Measurements from ENCODE around the gene PAFAH2. TPM values are rescaled to one million over a fixed set of nuclear protein-coding genes. Genes with fewer than 3 reads are reported as not detected.
"Not testable (repeated sequence)": the region's sequence is repeated elsewhere in the genome, so short reads cannot be mapped to it uniquely, and the experiment has no call there.

PAFAH2 gene
- total RNA-seq, 1 donor from 2014 or later = 6.8 TPM

GRCh38 chr1:25987951-25988350 is 9.9 kb downstream of the PAFAH2 start:
- no peak for DNase-seq (ENCODE audit: low spot score)

DNA sequence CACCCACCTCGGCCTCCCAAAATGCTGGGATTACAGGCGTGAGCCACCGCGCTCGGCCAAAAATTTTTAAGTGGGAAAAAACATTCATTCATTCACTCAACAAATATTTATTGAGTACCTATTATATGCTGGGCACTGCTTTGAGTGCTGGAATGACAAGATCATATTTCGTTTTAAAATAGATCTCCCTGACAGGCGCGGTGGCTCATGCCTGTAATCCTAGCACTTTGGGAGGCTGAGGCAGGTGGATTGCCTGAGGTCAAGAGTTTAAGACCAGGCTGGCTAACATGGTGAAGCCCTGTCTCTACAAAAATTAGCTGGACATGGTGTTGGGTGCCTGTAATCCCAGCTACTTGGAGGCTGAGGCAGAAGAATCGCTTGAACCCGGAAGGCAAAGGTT is 11.1 kb downstream of the PAFAH2 start:
- peak; percentile 33 for DNase-seq (ENCODE audit: low spot score)

DNA sequence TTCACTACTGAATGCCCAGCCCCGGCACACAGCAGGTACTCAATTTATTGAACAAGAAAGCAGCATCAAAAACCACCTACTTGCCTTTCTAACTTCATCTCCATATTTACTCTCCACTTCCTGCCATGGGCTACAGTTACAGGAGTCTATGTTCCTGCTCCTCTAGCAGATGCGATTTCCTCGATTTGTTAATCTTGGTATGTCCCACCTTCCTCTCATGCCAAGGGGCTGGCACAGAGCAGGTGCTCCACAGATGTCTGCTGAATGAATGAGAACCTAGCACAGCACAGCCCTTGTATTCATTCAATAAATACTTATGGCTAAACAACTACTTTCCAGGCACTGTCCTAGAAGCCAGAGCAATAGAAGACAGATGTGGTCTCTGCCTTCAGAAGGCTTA is 12.2 kb downstream of the PAFAH2 start:
- DNase-seq (ENCODE audit: low spot score) = peak; percentile 33

GRCh38 chr1:25985171-25985570 is 12.7 kb downstream of the PAFAH2 start:
- no peak for DNase-seq (ENCODE audit: low spot score)

DNA sequence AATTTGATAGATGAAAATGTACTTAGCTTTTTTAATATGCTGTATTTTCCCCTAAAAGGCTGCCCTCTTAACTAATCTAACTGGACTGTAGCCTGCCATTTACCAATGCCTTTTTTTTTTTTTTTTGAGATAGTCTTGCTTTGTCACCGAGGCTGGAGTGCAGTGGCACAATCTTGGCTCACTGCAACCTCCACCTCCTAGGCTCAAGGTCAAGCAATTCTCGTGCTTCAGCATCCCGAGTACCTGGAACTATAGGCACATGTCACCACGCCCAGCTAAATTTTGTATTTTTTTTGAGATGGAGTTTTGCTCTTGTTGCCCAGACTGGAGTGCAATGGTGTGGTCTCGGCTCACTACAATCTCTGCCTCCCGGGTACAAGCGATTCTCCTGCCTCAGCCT is 18.7 kb downstream of the PAFAH2 start:
- no peak for DNase-seq (ENCODE audit: low spot score)

DNA sequence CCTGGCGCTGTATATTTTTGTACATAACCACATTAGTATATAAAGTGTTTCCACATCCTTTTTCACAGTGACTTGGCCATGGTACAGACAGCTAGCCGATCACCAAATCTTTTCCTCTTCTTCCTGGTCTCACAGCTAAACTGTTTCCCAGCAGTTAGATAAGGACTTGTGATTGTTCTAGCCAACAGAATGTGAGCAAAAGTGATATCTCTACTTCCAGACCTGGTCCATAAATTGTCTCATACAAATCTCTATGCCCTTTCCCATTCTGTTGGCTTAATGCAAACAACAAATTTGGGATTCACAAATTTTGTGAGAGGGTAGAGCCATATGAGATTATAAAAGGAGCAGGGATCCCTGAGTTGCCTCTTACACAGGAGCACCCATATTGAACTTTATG is 19.5 kb downstream of the PAFAH2 start:
- no peak for DNase-seq (ENCODE audit: low spot score)

GRCh38 chr1:25977801-25978200 is 20.1 kb downstream of the PAFAH2 start:
- DNase-seq (ENCODE audit: low spot score) = no peak

- DNase-seq (ENCODE audit: low spot score) = no peak
Observed at GRCh38 chr1:25973610-25974321, 24.1 kb downstream of the PAFAH2 start.

- DNase-seq (ENCODE audit: low spot score) = no peak
Observed at GRCh38 chr1:25971811-25972180, 26.1 kb downstream of the PAFAH2 start.

DNA sequence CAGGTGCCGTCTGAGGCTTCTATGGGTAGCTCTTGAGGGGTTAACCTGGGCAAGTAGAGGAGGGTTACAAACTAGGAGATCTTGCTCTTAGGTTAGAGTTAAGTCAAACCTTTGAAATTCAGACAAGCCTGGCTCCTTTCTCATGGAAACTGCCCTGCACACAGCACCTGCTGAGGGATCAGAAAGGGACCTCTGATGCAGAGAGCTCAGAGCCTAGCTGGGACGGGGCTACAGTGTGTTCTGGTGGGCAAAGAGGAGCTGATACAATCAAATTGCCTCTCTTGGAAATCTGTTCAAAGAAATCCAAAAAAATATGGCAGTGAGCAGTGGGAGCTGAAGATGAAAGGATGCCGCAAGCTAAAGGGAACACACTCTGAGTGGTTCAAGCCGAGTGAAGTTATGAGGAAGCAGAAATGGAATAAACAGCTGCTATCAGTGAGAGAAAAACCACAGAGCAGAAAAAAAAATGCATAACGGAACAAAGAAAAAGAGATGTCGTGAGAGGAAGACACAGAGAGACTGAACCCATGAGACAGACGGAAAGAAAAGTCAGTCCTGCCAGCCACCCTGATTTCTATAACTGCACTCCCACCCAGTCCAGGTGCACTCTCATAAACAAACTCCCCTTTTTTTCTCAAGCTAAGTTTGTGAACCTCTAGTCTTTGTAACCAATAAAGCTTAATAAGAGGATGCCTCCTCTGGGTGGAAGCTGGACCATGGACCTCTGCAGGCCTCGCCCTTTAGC is 26.6 kb downstream of the PAFAH2 start:
- peak; percentile 51 for DNase-seq (ENCODE audit: low spot score)

- peak; percentile 41 for DNase-seq (ENCODE audit: low spot score)
Observed at GRCh38 chr1:25967308-25967707, 30.6 kb downstream of the PAFAH2 start.

GRCh38 chr1:25959611-25960010 is 38.3 kb downstream of the PAFAH2 start:
- no peak for DNase-seq (ENCODE audit: low spot score)

GRCh38 chr1:25958465-25958864 is 39.4 kb downstream of the PAFAH2 start:
- DNase-seq (ENCODE audit: low spot score) = no peak

DNA sequence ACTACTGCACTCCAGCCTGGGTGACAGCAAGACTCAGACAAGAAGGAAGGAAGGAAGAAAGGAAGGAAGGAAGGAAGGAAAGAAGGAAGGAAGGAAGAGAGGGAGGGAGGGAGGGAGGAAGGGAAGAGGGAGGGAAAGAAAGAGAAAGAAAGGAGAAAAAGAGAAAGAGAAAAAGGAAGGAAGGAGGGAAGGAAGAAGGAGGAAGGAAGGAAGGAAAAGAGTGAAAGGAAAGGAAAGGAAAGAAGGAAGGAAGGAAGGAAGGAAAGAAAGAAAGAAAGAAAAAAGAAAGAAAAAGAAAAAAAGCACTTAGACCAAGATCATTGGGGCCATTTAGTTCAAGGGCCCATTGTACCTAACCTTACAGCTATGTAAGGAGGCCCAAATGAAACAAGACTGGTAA is 42.3 kb downstream of the PAFAH2 start:
- DNase-seq (ENCODE audit: low spot score) = no peak

DNA sequence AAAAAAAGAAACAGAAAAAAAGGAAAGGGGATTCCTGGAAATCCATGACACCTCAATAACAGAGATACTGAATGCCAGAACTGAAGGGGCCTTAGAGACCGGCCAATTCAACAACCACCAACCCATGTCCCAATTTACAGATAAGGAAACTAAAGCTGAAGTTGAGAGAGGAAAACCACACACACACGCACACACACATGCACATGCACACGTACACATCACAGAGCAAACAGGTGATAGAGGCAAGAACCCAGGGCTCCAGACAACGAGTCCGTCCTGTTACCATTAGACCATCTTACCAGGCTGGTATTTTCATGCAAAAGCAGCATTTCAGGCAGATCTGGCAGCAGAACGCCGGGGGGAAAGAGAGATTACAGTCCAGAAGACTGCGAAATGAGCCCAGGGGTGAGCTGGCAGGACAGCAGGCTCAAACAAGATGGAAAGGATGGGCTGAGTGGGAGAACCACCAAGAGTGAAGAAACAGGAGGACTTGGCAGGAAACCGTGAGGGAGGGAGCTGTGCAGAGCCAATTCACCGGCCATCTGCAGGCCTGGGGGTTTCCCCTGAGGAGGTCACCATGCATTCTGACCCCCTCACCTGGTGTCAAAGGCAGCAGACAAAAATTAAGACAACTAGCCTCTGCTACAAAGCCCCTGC is 43.5 kb downstream of the PAFAH2 start:
- DNase-seq (ENCODE audit: low spot score) = no peak

DNA sequence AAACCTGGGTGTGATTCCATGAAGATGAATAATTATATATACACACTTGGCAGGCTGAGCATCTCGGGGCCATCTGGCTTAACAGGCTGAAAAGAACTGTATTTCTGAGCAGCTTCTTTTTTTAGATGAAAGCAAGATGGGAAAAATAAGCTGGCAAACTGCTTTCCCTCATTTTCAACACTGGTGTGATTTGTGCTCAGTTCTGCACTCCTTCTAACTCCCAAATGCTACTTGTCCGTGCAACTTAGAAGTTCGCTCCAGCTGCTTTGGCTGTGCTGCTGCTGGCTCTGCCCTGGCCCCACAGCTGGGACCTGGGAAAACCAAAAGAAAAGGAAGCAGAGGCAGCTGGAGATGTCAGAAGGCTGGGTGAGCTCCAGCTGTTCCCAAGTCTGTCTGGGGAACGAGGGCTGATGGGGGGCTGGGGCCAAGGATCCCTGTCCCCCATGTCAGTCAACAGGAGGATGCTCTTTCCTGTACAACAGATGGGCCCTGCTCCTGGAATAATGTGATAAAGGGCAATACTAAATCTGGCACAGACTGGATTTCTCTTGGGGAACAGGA is 44.9 kb downstream of the PAFAH2 start:
- no peak for DNase-seq (ENCODE audit: low spot score)

- no peak for DNase-seq (ENCODE audit: low spot score)
Observed at GRCh38 chr1:25948641-25949040, 49.2 kb downstream of the PAFAH2 start.

GRCh38 chr1:25947027-25947426 is 50.8 kb downstream of the PAFAH2 start:
- no peak for DNase-seq (ENCODE audit: low spot score)

GRCh38 chr1:25945761-25946160 is 52.1 kb downstream of the PAFAH2 start:
- no peak for DNase-seq (ENCODE audit: low spot score)

- no peak for DNase-seq (ENCODE audit: low spot score)
Observed at GRCh38 chr1:25944986-25945385, 52.9 kb downstream of the PAFAH2 start.

GRCh38 chr1:25943511-25943910 is 54.4 kb downstream of the PAFAH2 start:
- DNase-seq (ENCODE audit: low spot score) = not testable (repeated sequence)

DNA sequence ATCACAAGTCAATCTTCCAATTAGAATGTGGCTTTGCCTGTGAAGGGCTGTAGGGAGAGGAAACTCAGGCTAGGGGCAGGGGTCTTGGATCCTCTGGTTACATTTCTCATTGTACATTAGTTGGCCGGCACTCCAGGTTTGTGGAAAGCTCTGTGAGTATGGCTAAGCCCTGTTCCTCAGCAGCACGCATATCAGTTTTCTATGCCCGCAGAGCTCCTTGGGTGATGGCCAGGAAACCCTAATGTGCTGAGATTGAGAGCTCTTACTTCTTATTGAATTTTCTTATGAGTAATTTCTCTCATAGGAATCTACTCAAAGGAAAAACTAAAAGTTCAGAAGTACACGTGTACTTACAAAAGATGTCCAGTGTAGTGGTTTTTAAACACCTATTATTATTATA is 60.9 kb downstream of the PAFAH2 start:
- no peak for DNase-seq (ENCODE audit: low spot score)

All from mesenteric fat pad (tissue), 1 donor.